ENCODE data around the gene FGF1.

FGF1 gene

GRCh38 chr5:142679744-142680143, 6.1 kb downstream of the FGF1 start:
- Histone ChIP-seq H3K36me3 (ENCODE audit: control insufficient read depth, insufficient read depth, low read length) (no peaks in the 10 kb centered on the region), H3K27me3 (ENCODE audit: control insufficient read depth, insufficient read depth, low read length) (no peaks in the 10 kb centered on the region), H3K79me2 (no peaks in the 10 kb centered on the region), H3K4me2 (ENCODE audit: low read length) (no peak overlapping the region), H3K9me3 (ENCODE audit: control insufficient read depth, low read length) (no peaks in the 10 kb centered on the region), H2AFZ (no peak overlapping the region), H3K9ac (no peak overlapping the region), H3K4me3 (ENCODE audit: low read depth, low read length) (no peak overlapping the region), H3K4me1 (no peaks in the 10 kb centered on the region), H3K27ac (no peak overlapping the region)
- TF ChIP-seq CTCF (IDR thresholded peaks at IDR 0.05): no peak

- Histone ChIP-seq H3K4me2 (ENCODE audit: low read length) (no peak overlapping the region), H3K9me3 (ENCODE audit: control insufficient read depth, low read length) (no peaks in the 10 kb centered on the region), H3K27ac (no peak overlapping the region), H3K79me2 (no peaks in the 10 kb centered on the region), H3K4me1 (no peaks in the 10 kb centered on the region), H3K4me3 (ENCODE audit: low read depth, low read length) (no peak overlapping the region), H3K36me3 (ENCODE audit: control insufficient read depth, insufficient read depth, low read length) (no peaks in the 10 kb centered on the region), H3K27me3 (ENCODE audit: control insufficient read depth, insufficient read depth, low read length) (no peaks in the 10 kb centered on the region), H2AFZ (no peak overlapping the region), H3K9ac (no peak overlapping the region)
- no peak for TF ChIP-seq CTCF (IDR thresholded peaks at IDR 0.05)
Observed at GRCh38 chr5:142678529-142678928, 7.4 kb downstream of the FGF1 start.

GRCh38 chr5:142677198-142677597, 8.7 kb downstream of the FGF1 start:
- Histone ChIP-seq H3K36me3 (ENCODE audit: control insufficient read depth, insufficient read depth, low read length) (no peaks in the 10 kb centered on the region), H2AFZ (no peak overlapping the region), H3K27ac (no peak overlapping the region), H3K27me3 (ENCODE audit: control insufficient read depth, insufficient read depth, low read length) (no peaks in the 10 kb centered on the region), H3K4me1 (no peaks in the 10 kb centered on the region), H3K9me3 (ENCODE audit: control insufficient read depth, low read length) (no peaks in the 10 kb centered on the region), H3K9ac (no peak overlapping the region), H3K4me2 (ENCODE audit: low read length) (no peak overlapping the region), H3K4me3 (ENCODE audit: low read depth, low read length) (no peak overlapping the region), H3K79me2 (no peaks in the 10 kb centered on the region)
- no peak for TF ChIP-seq CTCF (IDR thresholded peaks at IDR 0.05)

GRCh38 chr5:142676318-142676717, 9.6 kb downstream of the FGF1 start:
- H3K36me3 ChIP-seq (ENCODE audit: control insufficient read depth, insufficient read depth, low read length): no peaks in the 10 kb centered on the region
- H3K79me2 ChIP-seq: no peaks in the 10 kb centered on the region
- H3K4me3 ChIP-seq (ENCODE audit: low read depth, low read length): no peak overlapping the region
- H3K4me1 ChIP-seq: no peaks in the 10 kb centered on the region
- no peak overlapping the region for H2AFZ ChIP-seq
- H3K27me3 ChIP-seq (ENCODE audit: control insufficient read depth, insufficient read depth, low read length): no peaks in the 10 kb centered on the region
- TF ChIP-seq CTCF (IDR thresholded peaks at IDR 0.05): no peak
- no peak overlapping the region for H3K27ac ChIP-seq
- H3K9ac ChIP-seq: no peak overlapping the region
- H3K9me3 ChIP-seq (ENCODE audit: control insufficient read depth, low read length): no peaks in the 10 kb centered on the region
- no peak overlapping the region for H3K4me2 ChIP-seq (ENCODE audit: low read length)

- Histone ChIP-seq H3K36me3 (ENCODE audit: control insufficient read depth, insufficient read depth, low read length) (no peaks in the 10 kb centered on the region), H3K4me1 (no peaks in the 10 kb centered on the region), H2AFZ (no peak overlapping the region), H3K4me3 (ENCODE audit: low read depth, low read length) (no peak overlapping the region), H3K4me2 (ENCODE audit: low read length) (no peak overlapping the region), H3K9me3 (ENCODE audit: control insufficient read depth, low read length) (no peaks in the 10 kb centered on the region), H3K9ac (no peak overlapping the region), H3K27me3 (ENCODE audit: control insufficient read depth, insufficient read depth, low read length) (no peaks in the 10 kb centered on the region), H3K79me2 (no peaks in the 10 kb centered on the region), H3K27ac (no peak overlapping the region)
- no peak for TF ChIP-seq CTCF (IDR thresholded peaks at IDR 0.05)
Observed at GRCh38 chr5:142674531-142675469, 11.1 kb downstream of the FGF1 start.

Measured in parathyroid adenoma (tissue), 2 donors.